SHP77 treated with DMSO at 0.1 percent for 48 hours (cell line): ENCODE results near the gene MAP2K1.
"Not testable (repeated sequence)": the region's sequence is repeated elsewhere in the genome, so short reads cannot be mapped to it uniquely, and the experiment has no call there.

Experiments
- DNase-seq: peaks from one replicate; lab custom pipeline; 2025; lab: John Stamatoyannopoulos, UW

Gene MAP2K1

DNA sequence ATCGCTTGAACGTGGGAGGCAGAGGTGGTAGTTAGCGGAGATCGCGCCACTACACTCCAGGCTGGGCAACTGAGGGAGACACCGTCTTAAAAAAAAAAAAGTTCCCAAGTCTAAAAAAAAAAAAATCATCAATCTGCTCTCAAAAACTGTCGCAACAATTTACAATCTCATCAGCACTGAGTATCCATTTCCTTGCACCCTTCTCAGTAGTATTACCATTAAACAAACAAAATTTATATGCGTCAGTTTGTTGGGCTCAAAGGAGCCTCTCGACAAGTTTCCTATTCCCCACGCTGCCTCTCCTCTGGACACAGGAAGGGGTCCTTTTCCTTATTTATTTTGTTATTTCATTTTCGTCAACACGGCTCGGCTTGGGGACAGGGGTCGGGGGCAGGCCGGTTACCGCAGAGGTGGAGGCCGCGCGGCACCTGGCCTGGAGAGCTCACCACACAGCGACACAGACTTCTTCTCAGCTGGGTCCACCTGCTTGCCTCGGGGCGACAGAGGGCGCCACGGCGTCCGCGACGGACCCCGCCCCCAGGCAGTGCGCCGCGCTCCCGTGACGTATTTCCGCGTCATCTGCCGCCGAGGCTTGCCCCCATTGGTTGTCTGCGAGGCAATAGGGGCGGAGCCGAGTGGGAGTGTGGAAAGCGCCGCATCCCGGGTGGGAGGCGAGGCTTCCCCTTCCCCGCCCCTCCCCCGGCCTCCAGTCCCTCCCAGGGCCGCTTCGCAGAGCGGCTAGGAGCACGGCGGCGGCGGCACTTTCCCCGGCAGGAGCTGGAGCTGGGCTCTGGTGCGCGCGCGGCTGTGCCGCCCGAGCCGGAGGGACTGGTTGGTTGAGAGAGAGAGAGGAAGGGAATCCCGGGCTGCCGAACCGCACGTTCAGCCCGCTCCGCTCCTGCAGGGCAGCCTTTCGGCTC, at the start of gene MAP2K1:
Gene MAP2K1 (plus strand): TSS at position 709 of the 920 bp plus-strand sequence. CDS start 436 bp downstream, outside the sequence.
- DNase-seq = peak; percentile 99

DNA sequence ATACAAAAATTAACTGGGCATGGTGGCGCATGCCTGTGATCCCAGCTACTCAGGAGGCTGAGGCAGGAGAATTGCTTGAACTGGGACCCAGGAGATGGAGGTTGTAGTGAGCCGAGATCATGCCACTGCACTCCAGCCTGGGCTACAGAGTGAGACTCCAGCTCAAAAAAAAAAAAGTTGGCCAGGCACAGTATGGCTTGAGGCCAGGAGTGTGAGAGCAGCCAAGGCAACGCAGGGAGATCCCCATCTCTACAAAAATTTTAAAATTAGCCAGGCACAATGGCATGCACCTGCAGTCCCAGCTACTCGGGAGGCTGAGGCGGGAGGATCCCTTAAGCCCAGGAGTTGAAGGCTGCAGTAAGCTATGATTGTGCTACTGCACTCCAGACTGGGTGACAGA, 38.2 kb upstream of the MAP2K1 start:
- not testable (repeated sequence) for DNase-seq

DNA sequence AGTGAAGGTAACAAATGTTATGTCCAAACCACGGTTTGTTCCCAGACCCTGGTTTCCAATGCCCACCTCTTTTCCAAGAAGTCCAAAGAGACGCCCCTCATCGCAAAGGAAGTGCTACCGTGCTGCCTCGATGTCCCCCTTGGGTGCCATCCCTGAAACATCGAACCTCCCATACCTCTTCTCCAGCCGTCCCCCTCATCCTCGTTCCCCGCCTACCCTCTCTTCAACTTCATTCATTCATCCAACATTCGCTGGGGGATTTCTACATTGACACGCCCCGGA, 30.7 kb upstream of the MAP2K1 start:
- no peak for DNase-seq

DNA sequence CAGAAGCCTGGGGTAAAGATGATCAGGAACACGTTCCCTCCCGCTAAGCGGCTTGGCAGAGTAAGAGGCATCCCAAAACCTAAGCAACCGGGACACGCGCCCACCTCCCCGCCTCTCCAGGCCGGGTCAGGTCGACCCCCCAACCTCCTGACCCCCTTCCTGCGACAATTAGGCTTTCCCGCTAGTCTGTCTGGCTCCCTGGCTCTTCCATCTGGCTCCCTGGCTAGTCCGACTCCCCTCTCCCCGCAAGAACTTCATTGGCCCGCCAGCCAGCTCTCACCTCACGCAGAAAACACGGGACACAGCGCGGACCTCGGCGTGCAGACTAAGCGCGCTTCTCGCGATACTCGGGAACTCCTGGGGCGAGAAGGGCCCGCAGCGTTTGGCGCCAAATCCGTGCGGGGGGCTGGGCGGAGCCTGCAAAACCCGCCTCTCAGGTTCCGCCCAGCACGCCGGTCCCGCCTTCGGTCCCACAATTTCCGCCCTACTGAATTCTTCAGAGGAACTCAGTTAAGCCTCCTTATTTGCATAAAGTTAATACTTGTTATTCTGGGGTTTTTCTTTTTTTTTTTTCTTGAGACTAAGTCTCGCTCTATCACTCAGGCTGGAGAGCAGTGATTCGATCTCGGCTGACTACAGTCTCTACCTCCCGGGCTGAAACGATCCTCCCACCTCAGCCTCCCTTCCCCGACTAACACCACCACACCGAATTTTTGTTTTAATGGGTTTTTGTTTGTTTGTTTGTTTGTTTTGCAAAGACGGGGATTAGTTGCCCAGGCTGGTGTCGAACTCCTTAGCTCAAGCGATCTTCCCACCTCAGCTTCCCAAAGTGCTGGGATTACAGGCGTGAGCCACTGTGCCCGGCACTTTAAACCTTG, 30.1 kb upstream of the MAP2K1 start, which contains the start of gene TIPIN:
Gene TIPIN (minus strand): TSS at position 327 of the 878 bp plus-strand sequence. CDS start 3,738 bp downstream, outside the sequence.
- peak; percentile 97 for DNase-seq

DNA sequence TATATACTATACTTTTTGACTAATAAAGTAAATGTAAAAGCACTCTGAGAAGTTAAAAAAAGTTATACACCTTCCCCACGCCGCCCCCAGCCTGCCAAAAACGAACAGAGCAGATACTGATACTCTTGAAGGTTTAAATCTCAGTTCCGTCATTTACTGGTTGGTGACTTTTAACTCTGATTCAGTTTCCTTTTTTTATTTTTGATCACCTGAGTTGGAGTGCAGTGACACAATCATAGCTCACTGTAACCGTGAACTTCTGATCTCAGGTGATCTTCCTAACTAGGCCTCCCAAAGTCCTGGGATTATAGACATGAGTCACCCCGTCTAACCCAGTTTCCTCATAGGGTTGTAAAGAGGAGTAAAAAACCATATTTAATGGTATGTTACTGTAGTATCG, 27.0 kb upstream of the MAP2K1 start:
- no peak for DNase-seq

DNA sequence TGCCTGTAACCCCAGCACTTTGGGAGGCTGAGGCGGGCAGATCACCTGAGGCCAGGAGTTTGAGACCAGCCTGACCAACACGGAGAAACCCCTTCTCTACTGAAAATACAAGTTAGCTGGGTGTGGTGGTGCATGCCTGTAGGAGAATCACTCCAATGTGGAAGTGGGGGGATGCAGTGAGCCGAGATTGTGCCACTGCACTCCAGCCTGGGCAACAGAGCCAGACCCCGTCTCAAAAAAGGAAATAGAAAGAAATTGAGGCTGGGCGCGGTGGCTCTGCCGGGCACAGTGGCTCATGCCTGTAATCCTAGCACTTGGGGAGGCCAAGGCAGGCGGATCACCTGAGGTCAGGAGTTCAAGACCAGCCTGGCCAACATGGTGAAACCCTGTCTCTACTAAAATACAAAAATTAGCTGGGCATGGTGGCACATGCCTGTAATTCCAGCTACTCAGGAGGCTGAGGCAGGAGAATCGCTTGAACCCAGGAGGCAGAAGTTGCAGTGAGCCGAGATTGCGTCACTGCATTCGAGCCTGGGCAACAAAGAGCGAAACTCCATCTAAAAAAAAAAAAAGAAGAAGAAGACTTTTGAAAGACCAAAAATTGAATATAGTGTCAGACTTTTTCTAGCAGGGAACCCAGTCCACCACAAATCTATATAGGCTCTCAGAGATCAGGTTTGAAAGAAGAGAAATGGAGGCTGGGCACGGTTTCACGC, 24.8 kb upstream of the MAP2K1 start:
- DNase-seq = not testable (repeated sequence)

DNA sequence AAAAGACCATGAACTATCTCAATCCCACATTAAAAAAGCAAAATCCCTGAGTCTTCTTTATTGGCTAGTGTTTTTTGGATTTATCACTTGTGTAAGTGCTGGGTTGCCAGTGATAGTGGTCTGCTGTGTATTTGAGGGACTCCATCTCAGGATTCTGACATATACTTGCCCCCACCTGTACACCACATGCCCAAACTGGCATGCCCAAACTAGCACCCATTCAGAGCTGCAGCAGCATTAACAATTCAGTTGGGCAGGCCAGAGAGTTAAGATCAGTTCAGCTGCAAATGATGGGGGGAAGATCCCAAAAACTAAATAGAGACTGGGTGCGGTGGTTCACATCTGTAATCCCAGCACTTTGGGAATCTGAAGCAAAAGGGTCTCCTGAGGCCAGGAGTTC, 23.9 kb upstream of the MAP2K1 start:
- DNase-seq = no peak

DNA sequence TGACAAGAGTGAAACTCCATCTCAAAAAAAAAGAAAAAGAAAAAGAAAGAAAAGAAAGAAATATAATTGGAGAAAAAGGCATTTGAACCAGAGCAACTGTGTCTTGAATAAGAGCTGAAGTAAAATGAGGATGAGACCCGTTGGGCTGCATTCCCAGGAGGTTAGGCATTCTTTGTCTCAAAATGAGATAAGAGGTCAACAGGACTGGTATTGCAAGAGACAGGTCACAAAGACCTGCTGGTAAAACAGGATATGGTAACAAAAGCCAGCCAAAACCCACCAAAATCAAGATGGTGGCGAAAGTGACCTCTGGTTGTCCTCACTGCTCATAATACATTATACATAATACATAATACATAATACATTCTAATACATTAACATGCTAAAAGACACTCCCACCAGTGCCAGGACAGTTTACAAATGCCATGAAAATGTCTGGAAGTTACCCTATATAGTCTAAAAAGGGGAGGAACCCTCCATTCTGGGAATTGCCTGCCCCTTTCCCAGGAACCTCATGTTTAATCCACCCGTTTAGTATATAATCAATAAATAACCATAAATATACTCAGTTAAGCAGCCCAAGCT, 21.7 kb upstream of the MAP2K1 start:
- DNase-seq = no peak

DNA sequence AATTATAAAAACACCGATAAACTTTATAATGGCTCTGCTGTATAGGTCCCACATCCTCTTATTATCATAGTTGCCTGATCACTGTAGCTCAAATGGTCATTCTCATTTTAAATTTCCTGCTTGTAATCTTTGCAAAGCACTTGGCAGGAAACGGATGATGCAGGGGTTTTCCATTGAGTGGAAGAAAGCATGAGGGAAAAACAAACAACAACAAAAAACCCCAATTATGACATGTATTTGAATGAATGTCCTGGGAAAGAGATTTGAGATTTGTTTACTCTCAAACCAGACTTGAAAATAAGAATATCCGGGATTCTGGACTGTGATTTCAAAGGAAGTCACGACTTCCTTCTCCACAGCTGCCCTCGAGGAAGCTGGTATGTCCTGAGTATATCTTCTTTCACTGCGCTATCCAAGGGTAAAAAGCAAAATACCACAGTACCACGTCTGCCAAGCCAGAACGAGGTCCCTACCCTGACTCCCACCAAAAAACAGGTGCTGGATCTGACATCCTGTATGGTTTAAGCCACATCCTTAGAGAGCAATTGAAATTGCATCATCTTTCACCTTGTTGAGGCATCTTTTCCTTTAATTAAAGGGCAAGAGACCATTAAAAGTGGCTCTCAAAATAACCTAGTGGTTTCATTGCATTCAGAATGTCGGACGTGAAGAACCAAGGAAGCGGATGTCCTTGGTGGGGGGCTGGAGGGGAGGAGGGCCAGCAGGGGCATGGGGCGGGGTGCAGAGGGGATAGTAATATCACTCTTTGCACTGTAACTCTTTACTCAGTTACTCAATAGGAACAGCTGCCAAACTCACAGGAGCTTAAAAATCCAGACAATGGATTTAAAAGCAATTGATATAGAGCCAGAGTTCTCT, 16.7 kb upstream of the MAP2K1 start:
- DNase-seq = no peak

DNA sequence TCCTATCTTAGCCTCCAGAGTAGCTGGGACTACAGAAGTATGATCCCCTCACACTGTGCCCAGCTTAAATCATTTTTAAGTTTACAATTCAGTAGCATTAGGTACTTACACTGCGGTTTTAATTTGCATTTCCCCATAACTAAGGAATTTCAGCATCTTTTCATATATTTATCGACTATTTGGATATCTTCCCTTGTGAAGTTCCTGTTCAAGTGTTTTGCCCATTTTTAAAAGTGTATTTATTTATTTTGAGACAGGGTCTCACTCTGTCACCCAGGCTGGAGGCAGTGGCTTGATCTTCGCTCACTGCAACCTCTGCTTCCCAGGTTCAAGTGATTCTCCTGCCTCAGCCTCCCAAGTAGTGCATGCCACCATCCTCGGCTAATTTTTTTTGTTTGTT, 12.5 kb upstream of the MAP2K1 start:
- DNase-seq = no peak

DNA sequence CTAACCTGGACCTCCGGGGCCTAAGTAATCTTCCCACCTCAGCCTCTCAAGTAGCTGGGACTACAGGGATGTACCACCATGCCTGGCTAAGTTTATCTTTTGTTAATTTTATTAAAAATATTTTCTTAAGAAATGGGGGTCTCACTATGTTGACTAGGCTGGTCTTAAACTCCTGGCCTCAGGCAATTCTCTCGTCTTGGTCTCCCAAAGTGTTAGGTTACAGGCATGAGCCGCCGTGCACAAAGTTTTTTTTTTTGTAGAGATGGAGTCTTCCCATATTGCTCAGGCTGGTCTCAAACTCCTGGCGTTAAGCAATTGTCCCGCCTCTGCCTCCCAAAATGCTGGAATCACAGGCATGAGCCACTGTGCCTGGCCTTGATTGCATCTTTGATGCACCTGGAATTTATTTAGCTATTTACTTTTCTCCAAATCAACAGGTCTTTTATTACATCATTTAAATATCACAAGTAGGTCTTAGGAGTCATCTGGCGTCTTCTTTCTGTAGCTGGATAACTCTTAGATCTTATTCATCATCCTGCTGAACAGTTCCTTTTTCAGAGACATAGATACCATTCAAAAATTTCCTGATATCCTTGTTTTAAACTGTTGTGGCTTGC, 7.8 kb upstream of the MAP2K1 start:
- DNase-seq = no peak

DNA sequence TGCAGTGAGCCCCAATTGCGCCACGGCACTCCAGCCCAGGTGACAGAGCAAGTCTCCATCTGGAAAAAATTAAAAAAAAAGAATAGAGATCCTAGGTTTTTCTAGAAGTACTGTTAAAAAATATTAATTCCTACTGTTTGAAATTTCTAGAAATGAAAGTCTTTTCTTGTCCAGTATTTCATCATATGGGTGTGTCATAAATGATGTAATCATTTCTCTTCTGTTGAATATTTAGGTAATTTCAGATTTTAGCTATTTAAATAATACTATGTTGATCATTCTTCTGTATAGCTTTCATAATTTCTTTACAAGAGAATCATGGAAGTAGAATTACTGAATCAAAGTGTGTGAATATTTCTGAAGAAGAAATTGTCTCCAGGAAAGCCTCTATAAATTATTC, 5.3 kb upstream of the MAP2K1 start:
- not testable (repeated sequence) for DNase-seq

DNA sequence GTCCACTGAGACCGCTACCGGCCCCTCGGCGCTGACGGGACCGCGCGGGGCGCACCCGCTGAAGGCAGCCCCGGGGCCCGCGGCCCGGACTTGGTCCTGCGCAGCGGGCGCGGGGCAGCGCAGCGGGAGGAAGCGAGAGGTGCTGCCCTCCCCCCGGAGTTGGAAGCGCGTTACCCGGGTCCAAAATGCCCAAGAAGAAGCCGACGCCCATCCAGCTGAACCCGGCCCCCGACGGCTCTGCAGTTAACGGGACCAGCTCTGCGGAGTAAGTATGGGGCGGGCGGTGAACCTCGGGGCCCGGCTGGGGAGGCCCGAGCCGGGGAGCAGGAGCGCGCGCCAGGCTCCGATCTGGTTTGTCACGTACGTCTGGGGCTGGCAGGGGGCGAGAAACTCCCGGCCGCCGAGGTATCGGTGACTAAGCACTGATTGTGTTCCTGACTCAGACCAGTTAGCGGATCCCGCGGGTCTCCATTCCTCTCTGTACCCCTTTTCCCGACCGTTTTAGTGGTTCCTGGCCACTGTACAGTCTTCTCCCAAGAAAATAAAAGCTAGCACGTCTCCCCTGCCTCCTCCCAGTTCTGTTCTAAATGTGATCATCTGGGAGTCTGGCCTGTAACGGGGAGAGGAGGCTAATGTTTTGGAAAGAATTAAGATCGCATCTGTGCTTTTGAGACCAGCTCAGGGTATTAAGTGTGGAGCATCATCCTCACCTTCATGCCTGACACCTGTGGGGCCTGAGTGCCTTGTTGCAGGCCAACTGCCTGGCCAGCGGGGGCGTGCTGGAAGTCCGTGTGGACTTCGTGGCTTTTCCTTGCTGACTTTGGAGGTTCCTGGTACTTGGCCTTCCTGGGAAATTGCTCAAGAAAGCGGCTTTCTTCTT, 691 bp downstream of the MAP2K1 start:
- peak; percentile 35 for DNase-seq

DNA sequence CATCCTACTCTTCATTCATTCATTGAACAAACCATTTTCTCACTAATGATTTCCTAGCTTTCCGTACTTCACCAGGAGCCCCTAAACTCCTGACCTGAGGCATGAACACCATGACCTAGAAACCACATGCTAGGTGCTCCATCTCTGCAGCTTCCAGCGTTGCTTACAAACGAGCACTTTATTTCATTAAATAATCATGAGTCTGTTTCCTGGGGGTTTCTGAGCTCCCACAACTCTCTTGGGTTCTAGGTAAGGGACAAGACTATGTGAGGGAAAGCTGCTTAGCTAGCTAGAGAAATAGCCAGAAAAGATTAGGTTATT, 1.3 kb downstream of the MAP2K1 start:
- DNase-seq = no peak

DNA sequence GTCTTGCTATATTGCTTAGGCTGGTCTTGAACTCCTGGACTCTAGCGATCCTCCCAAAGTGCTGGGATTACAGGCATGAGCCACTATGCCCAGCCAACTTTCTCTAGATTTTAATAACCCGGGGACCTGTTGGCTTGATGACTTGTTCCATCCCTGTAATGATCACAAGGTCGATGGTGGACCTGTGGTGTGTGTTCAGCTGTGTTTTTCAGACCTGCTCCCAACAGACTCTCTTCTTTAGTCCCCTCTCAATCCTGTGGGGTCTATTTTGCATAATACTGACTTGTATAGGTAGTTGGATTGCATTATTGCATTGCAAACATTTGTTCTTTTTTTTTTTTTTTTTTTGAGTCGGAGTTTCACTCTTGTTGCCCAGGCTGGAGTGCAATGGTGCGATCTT, 1.9 kb downstream of the MAP2K1 start:
- no peak for DNase-seq

DNA sequence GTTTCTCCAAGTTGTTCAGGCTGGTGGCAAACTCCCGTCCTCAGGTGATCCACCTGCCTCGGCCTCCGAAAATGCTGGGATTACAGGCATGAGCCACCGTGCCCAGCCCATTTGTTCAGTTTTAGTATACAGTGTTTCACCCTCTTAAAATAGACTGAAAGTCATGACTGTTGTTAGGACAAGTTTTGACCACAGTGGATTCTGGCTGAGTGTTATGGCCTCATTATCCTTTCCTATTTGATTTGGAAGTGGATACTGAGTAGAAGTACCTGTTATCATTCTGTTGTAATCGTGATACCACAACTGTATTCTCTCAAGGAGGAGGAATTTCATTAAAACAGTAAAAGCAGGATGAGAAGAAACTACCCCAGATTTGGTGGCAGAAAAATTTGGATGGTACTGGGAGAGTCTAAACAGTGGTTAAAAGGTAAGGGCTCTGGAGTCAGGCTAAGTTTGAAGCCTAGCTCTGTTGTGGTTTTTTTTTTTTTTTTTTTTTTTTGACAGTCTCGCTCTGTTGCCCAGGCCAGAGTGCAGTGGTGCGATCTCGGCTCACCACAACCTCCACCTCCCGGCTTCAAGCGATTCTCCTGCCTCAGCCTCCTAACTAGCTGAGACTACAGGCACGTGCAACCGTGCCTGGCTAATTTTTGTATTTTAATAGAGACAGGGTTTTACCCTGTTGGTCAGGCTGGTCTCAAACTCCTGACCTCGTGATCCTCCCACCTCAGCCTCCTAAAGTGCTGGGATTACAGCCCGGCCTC, 2.6 kb downstream of the MAP2K1 start:
- DNase-seq = no peak

DNA sequence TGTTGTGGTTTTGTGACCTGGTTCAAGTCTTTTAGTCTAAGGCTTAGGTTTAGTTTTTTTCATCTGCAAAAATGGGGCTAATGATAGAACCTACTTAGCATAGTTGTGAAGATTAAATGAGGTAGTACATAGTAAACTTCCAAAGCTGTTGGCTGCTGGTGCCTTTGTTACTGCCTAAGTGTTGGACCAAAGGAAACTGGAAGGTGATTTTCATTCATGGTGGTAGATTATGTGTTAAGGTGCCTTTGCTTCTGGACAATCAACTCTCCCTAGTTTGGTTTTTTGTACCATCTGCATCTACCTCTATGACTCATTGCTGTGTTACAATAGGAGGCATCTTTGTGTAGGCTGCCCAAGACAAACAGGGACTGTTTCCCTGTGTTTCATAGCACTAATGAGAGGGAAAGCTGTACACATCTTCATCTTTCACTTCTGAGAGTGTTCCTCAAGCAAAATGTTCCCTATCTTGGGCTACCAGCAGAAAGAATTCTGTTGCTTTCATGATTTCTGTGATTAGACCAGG, 3.2 kb downstream of the MAP2K1 start:
- DNase-seq = no peak

DNA sequence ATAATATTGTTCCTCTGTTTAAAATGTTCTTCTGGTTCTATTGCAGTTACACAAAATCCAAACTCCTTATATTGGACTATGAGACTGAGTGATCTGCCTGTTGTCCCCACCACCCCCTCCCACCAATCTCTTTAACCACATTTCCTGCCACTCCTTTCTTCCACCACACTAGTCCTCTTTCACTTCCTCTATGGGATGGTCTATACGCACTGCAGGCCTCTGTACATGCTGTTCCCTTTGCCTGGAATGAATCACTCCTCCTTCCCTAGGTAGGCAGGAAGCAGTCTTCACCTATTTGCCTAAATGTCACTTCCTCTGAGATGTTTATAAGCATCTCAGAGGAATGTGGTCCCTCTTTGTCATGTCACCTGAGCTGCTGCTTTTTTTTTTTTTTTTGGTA, 4.0 kb downstream of the MAP2K1 start:
- DNase-seq = no peak

DNA sequence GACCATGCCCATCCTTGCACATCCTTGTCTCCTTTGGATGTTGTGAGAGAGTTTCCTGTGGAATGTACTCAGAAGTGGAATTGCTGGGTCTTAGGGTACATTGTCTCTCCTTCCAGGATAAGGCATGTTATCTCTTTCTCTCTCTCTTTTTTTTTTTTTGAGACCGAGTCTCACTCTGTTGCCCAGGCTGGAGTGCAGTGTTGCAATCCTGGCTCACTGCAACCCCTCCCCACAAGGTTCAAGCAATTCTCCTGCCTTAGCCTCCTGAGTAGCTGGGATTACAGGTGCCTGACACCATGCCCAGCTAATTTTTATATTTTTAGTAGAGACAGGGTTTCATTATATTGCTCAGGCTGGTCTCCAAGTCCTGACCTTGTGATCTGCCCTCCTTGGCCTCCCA, 6.3 kb downstream of the MAP2K1 start:
- not testable (repeated sequence) for DNase-seq
